ENCODE data around the gene BEND7. TPM values are rescaled to one million over a fixed set of nuclear protein-coding genes. Genes with fewer than 3 reads are reported as not detected.

BEND7 gene
- total and polyA plus RNA-seq, 9 of the 15 experiments (the other 6 are each of a cell fraction or from before 2014, with no cell fraction given), result 1.3 to 11.4 (median 5.2) TPM

DNA sequence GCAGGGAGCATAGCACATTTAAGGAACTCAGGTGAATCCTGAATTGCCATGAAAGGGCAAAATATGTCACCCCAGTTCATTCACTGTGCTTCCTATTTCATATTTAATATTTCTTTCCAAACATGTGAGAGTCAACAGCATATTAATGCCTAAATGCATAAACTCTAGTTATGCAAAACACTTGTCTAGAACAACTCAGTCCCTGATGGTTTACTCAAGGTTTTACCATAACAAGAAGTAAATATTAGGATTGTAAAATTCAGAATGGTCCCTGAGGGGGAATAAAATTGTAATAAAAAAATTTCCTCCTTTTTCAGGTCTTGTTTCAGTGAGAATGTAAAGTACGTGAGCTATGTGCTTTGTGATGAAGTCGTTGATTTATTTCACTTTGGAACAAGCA lies 129.1 kb downstream of the BEND7 start:
- in situ Hi-C loops (cut with MboI), result no loop called here
- no TSS peak for BruUV-seq (replicated peaks)
- H4K20me1 ChIP-seq (replicated peaks; ENCODE audit: control insufficient read depth, insufficient read depth, low read length), result no peaks in the 10 kb centered on the region

More for the DNA sequence above, 129.1 kb downstream of the BEND7 start:
- H2AFZ ChIP-seq (ENCODE audit: low read depth, low read length), result no peak overlapping the region
- H3K79me2 ChIP-seq (ENCODE audit: control insufficient read depth, insufficient read depth, low read length), result no peaks in the 10 kb centered on the region
- no peaks in the 10 kb centered on the region for H3K9me1 ChIP-seq (ENCODE audit: control insufficient read depth, insufficient read depth, low read length)
- WGBS (ENCODE audit: insufficient coverage, low coverage, missing lambda C conversion rate), result 70% methylated on average over 2 of the region's 2 CpGs
- no peaks in the 10 kb centered on the region for H3K27me3 ChIP-seq (ENCODE audit: control insufficient read depth in 2 of 2, insufficient read depth in 2 of 2, low read length in 2 of 2)
- ATAC-seq, result no peak
- peaks cover 9% of the 10 kb centered on the region for H3K9me3 ChIP-seq (replicated peaks; ENCODE audit: control insufficient read depth, insufficient read depth, low read depth, low read length)
- DNase-seq (ENCODE audit: extremely low read depth in 1 of 4, low spot score in 3 of 4), result no peak
- no peak overlapping the region for H3K4me3 ChIP-seq
- H3K36me3 ChIP-seq (ENCODE audit: control insufficient read depth, insufficient read depth, low read length), result no peaks in the 10 kb centered on the region
- no peak for FAIRE-seq
- intact Hi-C loops (cut with micrococcal nuclease), result no loop called here
- ChIA-PET CTCF (ENCODE audit: low intra/inter-chr PET ratio) (no interaction called here), POLR2A (no interaction called here)
- H3K4me2 ChIP-seq (ENCODE audit: insufficient read depth, low read length), result no peak overlapping the region
- peaks cover 8 to 15% of the 10 kb centered on the region in 2 experiments; a peak in 4 of 5 replicates for H3K4me1 ChIP-seq (replicated peaks in 1 of 2; ENCODE audit: control insufficient read depth in 2 of 2, insufficient read depth in 2 of 2, low read length in 2 of 2)
- H3K27ac ChIP-seq (ENCODE audit: extremely low read depth, low read depth, low read length), result no peak overlapping the region
- no peak overlapping the region for H3K9ac ChIP-seq (ENCODE audit: insufficient read depth in 1 of 2, low read depth in 2 of 2, low read length in 2 of 2)
- TF ChIP-seq SRSF7 (optimal IDR thresholded peaks at IDR 0.05; ENCODE audit: low read depth, low read length), result no peak
- TF ChIP-seq ETV5 (CRISPR knock-in tag; IDR thresholded peaks at IDR 0.05; ENCODE audit: low read depth), result no peak
- TF ChIP-seq NFXL1 (CRISPR knock-in tag; IDR thresholded peaks at IDR 0.05), result no peak
- no peak for TF ChIP-seq ZNF764 (CRISPR knock-in tag; IDR thresholded peaks at IDR 0.05; ENCODE audit: low read depth)
- no peak for TF ChIP-seq TEAD2 (tag; IDR thresholded peaks at IDR 0.05)
- no peak for TF ChIP-seq FOXK2 (conservative IDR thresholded peaks at IDR 0.05 in 1 of 2, IDR thresholded peaks at IDR 0.05 in 1 of 2; ENCODE audit: low read depth in 2 of 2)
- TF ChIP-seq, protein P1, sequence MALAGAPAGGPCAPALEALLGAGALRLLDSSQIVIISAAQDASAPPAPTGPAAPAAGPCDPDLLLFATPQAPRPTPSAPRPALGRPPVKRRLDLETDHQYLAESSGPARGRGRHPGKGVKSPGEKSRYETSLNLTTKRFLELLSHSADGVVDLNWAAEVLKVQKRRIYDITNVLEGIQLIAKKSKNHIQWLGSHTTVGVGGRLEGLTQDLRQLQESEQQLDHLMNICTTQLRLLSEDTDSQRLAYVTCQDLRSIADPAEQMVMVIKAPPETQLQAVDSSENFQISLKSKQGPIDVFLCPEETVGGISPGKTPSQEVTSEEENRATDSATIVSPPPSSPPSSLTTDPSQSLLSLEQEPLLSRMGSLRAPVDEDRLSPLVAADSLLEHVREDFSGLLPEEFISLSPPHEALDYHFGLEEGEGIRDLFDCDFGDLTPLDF (CRISPR knock-in tag; IDR thresholded peaks at IDR 0.05), result no peak
- no peak for TF ChIP-seq ZNF212 (CRISPR knock-in tag; IDR thresholded peaks at IDR 0.05)
- TF ChIP-seq HCFC1 (IDR thresholded peaks at IDR 0.05; ENCODE audit: low read depth, low read length), result no peak
- no peak for TF ChIP-seq TAF15 (IDR thresholded peaks at IDR 0.05; ENCODE audit: low read depth, low read length)
- no peak for TF ChIP-seq MEF2A (IDR thresholded peaks at IDR 0.05; ENCODE audit: control insufficient read depth, low read depth, low read length)
- no peak for TF ChIP-seq POLR2H (tag; IDR thresholded peaks at IDR 0.05; ENCODE audit: low read depth)

Measured in K562 (cell line).